Immature natural killer cell (primary cell): ENCODE data around the gene ATP6V0A1. TPM values are rescaled to one million over a fixed set of nuclear protein-coding genes. Genes with fewer than 3 reads are reported as not detected.
A peak's percentile ranks its signal among the peaks of the same experiment; 100 is the strongest.

Source experiments
- DNase-seq, 3 donors: peaks; one replicate each; pipeline ENCODE4 v3.0.0; 2022; ENCODE audit warnings: mixed read lengths in 1 of 3
- H3K27ac Mint-ChIP-seq, 6 donors: one replicate each; pipeline ENCODE4 v1.8.0; 2020; ENCODE audit warnings: mixed read lengths in 6 of 6, mild to moderate bottlenecking in 5 of 6, inconsistent platforms in 4 of 6, moderate library complexity in 3 of 6
- H3K27me3 Mint-ChIP-seq, 3 donors: one replicate each; pipeline ENCODE4 v1.8.0; 2020 to 2021; ENCODE audit warnings: low read depth in 3 of 3, mild to moderate bottlenecking in 3 of 3, mixed read lengths in 3 of 3, moderate library complexity in 3 of 3, inconsistent platforms in 1 of 3
- H3K36me3 Mint-ChIP-seq, 3 donors: one replicate each; pipeline ENCODE4 v1.8.0; 2020; ENCODE audit warnings: mixed read lengths in 3 of 3, inconsistent platforms in 2 of 3, mild to moderate bottlenecking in 2 of 3
- H3K4me1 Mint-ChIP-seq, 2 donors: one replicate each; pipeline ENCODE4 v1.8.0; 2020; ENCODE audit warnings: inconsistent platforms in 2 of 2, mild to moderate bottlenecking in 2 of 2, mixed read lengths in 2 of 2, moderate library complexity in 1 of 2
- H3K4me3 Mint-ChIP-seq, 5 donors: one replicate each; pipeline ENCODE4 v1.8.0; 2020; ENCODE audit warnings: mild to moderate bottlenecking in 5 of 5, mixed read lengths in 5 of 5, inconsistent platforms in 3 of 5, moderate library complexity in 3 of 5
- H3K9me3 Mint-ChIP-seq, 6 donors: one replicate each; pipeline ENCODE4 v1.8.0; 2020; ENCODE audit warnings: mild to moderate bottlenecking in 6 of 6, mixed read lengths in 6 of 6, inconsistent platforms in 4 of 6, moderate library complexity in 3 of 6
- polyA plus RNA-seq, 3 donors: library from polyadenylated mRNA; unstranded; fragments of 300-500 nt; fragmentation: Illumina TruSeq; gene quantifications; one replicate each; pipeline ENCODE4 v1.2.3, GENCODE V29; 2021

ATP6V0A1 gene
- polyA plus RNA-seq, 3 donors from 2014 or later = 0.76 to 4.2 (median 1.4) TPM

GRCh38 chr17:42508426-42509165, 49.9 kb downstream of the ATP6V0A1 start:
- peaks cover 0 to 8% (median 0%) of the 10 kb centered on the region in 3 donors for H3K36me3 Mint-ChIP-seq
- peaks cover 8 to 27% (median 11%) of the 10 kb centered on the region in 3 donors for H3K27me3 Mint-ChIP-seq
- peak overlapping the region in 1 of 6 donors; percentile 28 for H3K27ac Mint-ChIP-seq
- H3K9me3 Mint-ChIP-seq = peaks cover 0 to 4% (median 0%) of the 10 kb centered on the region in 6 donors
- no peak for DNase-seq
- no peaks in the 10 kb centered on the region for H3K4me1 Mint-ChIP-seq
- no peak overlapping the region for H3K4me3 Mint-ChIP-seq

DNA sequence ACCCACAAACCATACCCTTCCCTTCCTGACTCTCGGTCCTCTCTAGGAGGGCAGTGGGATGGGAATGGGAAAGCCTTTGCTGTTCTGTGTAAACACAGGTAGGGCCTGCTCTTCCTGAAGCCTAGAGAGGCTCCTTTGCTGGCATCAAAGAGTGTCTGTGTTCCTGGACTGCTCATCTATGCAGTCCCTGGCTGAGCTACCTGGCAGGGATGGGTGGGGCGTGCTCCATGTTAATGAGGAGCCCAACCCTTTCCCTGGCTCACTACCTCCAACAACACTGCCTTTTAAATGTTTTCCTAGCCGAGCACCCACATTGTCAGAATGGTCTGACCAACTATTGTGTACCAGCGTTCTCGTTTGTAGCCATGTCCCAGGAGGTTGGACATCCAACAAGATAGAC, 50.7 kb downstream of the ATP6V0A1 start:
- Mint-ChIP-seq H3K36me3 (peaks cover 0 to 8% (median 0%) of the 10 kb centered on the region in 3 donors), H3K27me3 (peaks cover 11 to 27% (median 11%) of the 10 kb centered on the region in 3 donors), H3K9me3 (peaks cover 0 to 4% (median 0%) of the 10 kb centered on the region in 6 donors), H3K4me1 (no peaks in the 10 kb centered on the region), H3K4me3 (no peak overlapping the region), H3K27ac (peak overlapping the region in 1 of 6 donors; percentile 28)
- DNase-seq = no peak

- DNase-seq = no peak
- H3K4me1 Mint-ChIP-seq = no peaks in the 10 kb centered on the region
- peaks cover 0 to 8% (median 0%) of the 10 kb centered on the region in 3 donors for H3K36me3 Mint-ChIP-seq
- H3K9me3 Mint-ChIP-seq = peaks cover 0 to 4% (median 0%) of the 10 kb centered on the region in 6 donors
- H3K27ac Mint-ChIP-seq = no peak overlapping the region
- H3K4me3 Mint-ChIP-seq = no peak overlapping the region
- H3K27me3 Mint-ChIP-seq = peaks cover 11 to 26% (median 11%) of the 10 kb centered on the region in 3 donors
Measured at GRCh38 chr17:42509841-42510240, 51.2 kb downstream of the ATP6V0A1 start.

GRCh38 chr17:42512246-42512645, 53.6 kb downstream of the ATP6V0A1 start:
- H3K4me3 Mint-ChIP-seq = no peak overlapping the region
- H3K9me3 Mint-ChIP-seq = peaks cover 0 to 4% (median 0%) of the 10 kb centered on the region in 6 donors
- peaks cover 0 to 1% of the 10 kb centered on the region in 2 donors for H3K4me1 Mint-ChIP-seq
- H3K27me3 Mint-ChIP-seq = peaks cover 14 to 26% (median 14%) of the 10 kb centered on the region in 3 donors
- H3K36me3 Mint-ChIP-seq = peaks cover 0 to 8% (median 0%) of the 10 kb centered on the region in 3 donors
- no peak overlapping the region for H3K27ac Mint-ChIP-seq
- DNase-seq = no peak

DNA sequence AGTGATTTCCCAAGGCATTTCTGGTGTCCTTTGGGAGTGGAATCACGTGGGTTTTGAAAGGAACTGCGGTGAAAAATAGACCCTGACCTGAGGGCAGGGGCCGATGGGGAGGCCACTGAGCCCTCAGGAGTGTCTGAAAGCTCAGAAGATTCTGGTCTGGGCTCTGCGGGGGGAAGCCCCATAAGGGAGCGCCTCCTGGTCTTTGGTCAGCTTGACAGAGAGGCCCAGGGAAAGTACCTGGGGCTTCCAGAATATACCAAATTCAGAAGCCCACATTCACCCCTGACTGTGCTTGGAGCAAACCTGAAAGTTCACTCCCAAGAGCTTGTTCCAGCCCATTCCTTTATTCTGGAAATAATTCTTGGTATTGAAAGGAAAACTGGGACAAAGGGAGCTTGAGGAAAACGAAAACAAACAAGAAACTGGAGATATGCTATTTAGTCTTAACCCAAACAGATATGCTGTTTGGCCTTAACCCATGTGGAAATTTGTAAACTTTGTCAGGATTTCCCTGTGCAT, 54.1 kb downstream of the ATP6V0A1 start:
- Mint-ChIP-seq H3K27me3 (peaks cover 15 to 25% (median 18%) of the 10 kb centered on the region in 3 donors), H3K4me3 (no peak overlapping the region), H3K9me3 (peaks cover 0 to 4% (median 0%) of the 10 kb centered on the region in 6 donors), H3K4me1 (peaks cover 4 to 7% of the 10 kb centered on the region in 2 donors), H3K27ac (no peak overlapping the region), H3K36me3 (peaks cover 0 to 8% (median 0%) of the 10 kb centered on the region in 3 donors)
- no peak for DNase-seq

DNA sequence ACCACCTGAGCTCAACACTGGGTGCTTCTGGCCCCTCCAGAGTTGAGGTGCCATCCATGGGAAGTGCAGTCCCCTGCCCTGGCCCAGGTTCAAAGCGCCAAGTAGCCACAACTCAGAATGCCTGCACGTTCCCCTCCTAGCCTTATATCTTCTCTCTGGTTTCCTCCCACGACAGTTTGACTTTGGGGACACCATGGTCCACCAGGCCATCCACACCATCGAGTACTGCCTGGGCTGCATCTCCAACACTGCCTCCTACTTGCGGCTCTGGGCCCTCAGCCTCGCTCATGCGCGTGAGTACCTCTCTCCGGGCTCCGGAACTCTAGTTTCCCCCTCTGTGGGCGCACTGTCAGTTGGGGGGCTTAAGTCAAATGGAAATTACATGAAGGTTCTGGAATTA, 55.0 kb downstream of the ATP6V0A1 start:
- peaks cover 4 to 8% of the 10 kb centered on the region in 2 donors for H3K4me1 Mint-ChIP-seq
- H3K27ac Mint-ChIP-seq = no peak overlapping the region
- no peak overlapping the region for H3K4me3 Mint-ChIP-seq
- peaks cover 0 to 8% (median 0%) of the 10 kb centered on the region in 3 donors for H3K36me3 Mint-ChIP-seq
- DNase-seq = no peak
- H3K9me3 Mint-ChIP-seq = peaks cover 0 to 2% (median 0%) of the 10 kb centered on the region in 6 donors
- H3K27me3 Mint-ChIP-seq = peaks cover 13 to 25% (median 15%) of the 10 kb centered on the region in 3 donors

DNA sequence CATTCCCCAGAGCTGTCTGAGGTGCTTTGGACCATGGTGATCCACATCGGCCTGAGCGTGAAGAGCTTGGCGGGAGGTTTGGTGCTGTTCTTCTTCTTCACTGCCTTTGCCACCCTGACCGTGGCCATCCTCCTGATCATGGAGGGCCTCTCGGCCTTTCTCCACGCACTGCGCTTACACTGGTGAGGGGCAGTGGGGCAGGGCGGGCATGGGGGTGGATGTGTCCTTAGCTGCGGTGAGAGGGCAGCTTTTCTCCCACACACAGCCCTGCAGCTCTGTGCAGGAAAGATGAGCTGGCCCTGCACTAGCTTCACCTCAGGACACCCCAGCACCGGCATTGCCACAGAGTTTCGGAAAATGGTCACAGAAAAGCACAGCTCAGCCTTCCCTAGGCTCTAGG, 55.6 kb downstream of the ATP6V0A1 start:
- peaks cover 4 to 8% of the 10 kb centered on the region in 2 donors for H3K4me1 Mint-ChIP-seq
- H3K27me3 Mint-ChIP-seq = peaks cover 8 to 21% (median 15%) of the 10 kb centered on the region in 3 donors
- no peak overlapping the region for H3K27ac Mint-ChIP-seq
- no peak overlapping the region for H3K4me3 Mint-ChIP-seq
- H3K9me3 Mint-ChIP-seq = peaks cover 0 to 2% (median 0%) of the 10 kb centered on the region in 6 donors
- H3K36me3 Mint-ChIP-seq = peaks cover 0 to 8% (median 0%) of the 10 kb centered on the region in 3 donors
- no peak for DNase-seq

DNA sequence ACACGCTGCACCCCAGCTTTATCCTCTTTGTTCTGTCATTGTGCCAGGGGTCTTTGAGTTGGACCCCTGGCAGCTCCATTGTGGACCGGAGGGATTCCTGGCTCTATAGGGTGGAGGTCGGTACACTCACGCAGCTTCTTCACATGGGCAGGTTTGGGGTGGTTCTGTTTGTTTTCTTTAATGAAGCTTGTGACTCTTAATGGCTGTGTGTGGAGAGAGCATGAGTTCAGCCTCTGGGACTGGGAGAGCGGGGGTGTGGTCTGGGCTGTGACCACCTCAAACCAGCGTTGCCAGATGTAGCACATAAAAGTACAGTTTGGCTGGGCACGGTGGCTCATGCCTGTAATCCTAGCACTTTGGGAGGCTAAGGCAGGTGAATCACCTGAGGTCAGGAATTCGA, 56.2 kb downstream of the ATP6V0A1 start:
- no peak for DNase-seq
- H3K4me1 Mint-ChIP-seq = peaks cover 4 to 8% of the 10 kb centered on the region in 2 donors
- H3K27ac Mint-ChIP-seq = no peak overlapping the region

DNA sequence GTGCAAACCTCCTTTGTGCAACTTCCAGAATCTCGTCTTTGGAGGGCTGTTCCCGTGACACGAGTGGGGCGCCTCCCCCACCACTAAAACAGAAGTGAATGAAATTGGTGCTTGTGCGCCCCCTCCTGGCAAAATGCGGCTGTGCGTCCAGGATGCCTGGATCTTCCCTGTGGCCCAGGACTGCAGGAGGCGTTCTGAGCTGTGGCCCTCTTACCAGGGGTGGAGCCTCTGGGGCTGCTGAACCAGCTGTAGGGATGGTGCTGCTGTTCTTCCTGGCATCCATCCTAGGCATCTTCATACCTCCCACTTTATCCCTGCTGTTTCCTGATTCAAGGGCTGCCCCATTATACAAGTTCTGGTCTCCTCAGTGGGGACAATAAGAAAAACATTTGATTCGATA, 58.8 kb downstream of the ATP6V0A1 start:
- H3K4me3 Mint-ChIP-seq = peak overlapping the region in 1 of 5 donors; percentile 42
- no peak overlapping the region for H3K27ac Mint-ChIP-seq
- no peaks in the 10 kb centered on the region for H3K9me3 Mint-ChIP-seq
- peaks cover 0 to 5% (median 0%) of the 10 kb centered on the region in 3 donors for H3K36me3 Mint-ChIP-seq
- peaks cover 7 to 11% (median 9%) of the 10 kb centered on the region in 3 donors for H3K27me3 Mint-ChIP-seq
- peak; percentile 74 to 79 (median 75) for DNase-seq
- peaks cover 4 to 8% of the 10 kb centered on the region in 2 donors for H3K4me1 Mint-ChIP-seq

More for the DNA sequence above, 56.2 kb downstream of the ATP6V0A1 start:
- H3K36me3 Mint-ChIP-seq = peaks cover 0 to 8% (median 0%) of the 10 kb centered on the region in 3 donors
- peaks cover 0 to 2% (median 0%) of the 10 kb centered on the region in 6 donors for H3K9me3 Mint-ChIP-seq
- H3K27me3 Mint-ChIP-seq = peaks cover 8 to 18% (median 14%) of the 10 kb centered on the region in 3 donors
- no peak overlapping the region for H3K4me3 Mint-ChIP-seq

GRCh38 chr17:42518046-42518754, 59.5 kb downstream of the ATP6V0A1 start:
- H3K27me3 Mint-ChIP-seq = peaks cover 7 to 12% (median 9%) of the 10 kb centered on the region in 3 donors

GRCh38 chr17:42518755-42519545, 60.3 kb downstream of the ATP6V0A1 start:
- Mint-ChIP-seq H3K9me3 (no peaks in the 10 kb centered on the region), H3K27me3 (peaks cover 7 to 9% (median 9%) of the 10 kb centered on the region in 3 donors), H3K27ac (no peak overlapping the region), H3K4me3 (no peak overlapping the region), H3K36me3 (peaks cover 0 to 5% (median 0%) of the 10 kb centered on the region in 3 donors), H3K4me1 (peaks cover 4 to 9% of the 10 kb centered on the region in 2 donors)
- no peak for DNase-seq

More at GRCh38 chr17:42518046-42518754, 59.5 kb downstream of the ATP6V0A1 start:
- H3K36me3 Mint-ChIP-seq = peaks cover 0 to 5% (median 0%) of the 10 kb centered on the region in 3 donors
- no peak for DNase-seq
- H3K4me3 Mint-ChIP-seq = no peak overlapping the region
- H3K4me1 Mint-ChIP-seq = peaks cover 4 to 8% of the 10 kb centered on the region in 2 donors
- H3K9me3 Mint-ChIP-seq = no peaks in the 10 kb centered on the region
- H3K27ac Mint-ChIP-seq = no peak overlapping the region

GRCh38 chr17:42519546-42520491, 61.1 kb downstream of the ATP6V0A1 start:
- peaks cover 7 to 11% (median 9%) of the 10 kb centered on the region in 3 donors for H3K27me3 Mint-ChIP-seq
- H3K27ac Mint-ChIP-seq = no peak overlapping the region
- no peak overlapping the region for H3K4me3 Mint-ChIP-seq
- peaks cover 7 to 14% of the 10 kb centered on the region in 2 donors for H3K4me1 Mint-ChIP-seq
- no peak for DNase-seq
- H3K36me3 Mint-ChIP-seq = peaks cover 0 to 5% (median 0%) of the 10 kb centered on the region in 3 donors
- no peaks in the 10 kb centered on the region for H3K9me3 Mint-ChIP-seq
